ENCODE results near the gene VAV1. TPM values are rescaled to one million over a fixed set of nuclear protein-coding genes. Genes with fewer than 3 reads are reported as not detected.
"Not testable (repeated sequence)": the region's sequence is repeated elsewhere in the genome, so short reads cannot be mapped to it uniquely, and the experiment has no call there.

VAV1 gene
- polyA plus RNA-seq, 3 donors: 1.2 to 1.8 (median 1.5) TPM

- peak in 1 of 11 donors; percentile 51 for DNase-seq (ENCODE audit: extremely low read depth in 1 of 11, low read depth in 9 of 11, low spot score in 4 of 11)
These were observed 20.0 kb upstream of the VAV1 start for GRCh38 chr19:6752256-6753177.

GRCh38 chr19:6753178-6754031 is 19.1 kb upstream of the VAV1 start:
- DNase-seq (ENCODE audit: extremely low read depth in 1 of 11, low read depth in 9 of 11, low spot score in 4 of 11): peak in 1 of 11 donors; percentile 69

- no peak for DNase-seq (ENCODE audit: extremely low read depth in 1 of 11, low read depth in 9 of 11, low spot score in 4 of 11)
These were observed 18.4 kb upstream of the VAV1 start for GRCh38 chr19:6754136-6754535.

- DNase-seq (ENCODE audit: extremely low read depth in 1 of 11, low read depth in 9 of 11, low spot score in 4 of 11): no peak
These were observed 17.6 kb upstream of the VAV1 start for GRCh38 chr19:6754653-6755463.

GRCh38 chr19:6760606-6761005 is 11.9 kb upstream of the VAV1 start:
- no peak for DNase-seq (ENCODE audit: extremely low read depth in 1 of 11, low read depth in 9 of 11, low spot score in 4 of 11)

GRCh38 chr19:6761053-6761676 is 11.3 kb upstream of the VAV1 start:
- no peak for DNase-seq (ENCODE audit: extremely low read depth in 1 of 11, low read depth in 9 of 11, low spot score in 4 of 11)

- DNase-seq (ENCODE audit: extremely low read depth in 1 of 11, low read depth in 9 of 11, low spot score in 4 of 11): not testable (repeated sequence)
These were observed 10.2 kb upstream of the VAV1 start for GRCh38 chr19:6762253-6762797.

GRCh38 chr19:6765738-6766356 is 6.7 kb upstream of the VAV1 start:
- DNase-seq (ENCODE audit: extremely low read depth in 1 of 11, low read depth in 9 of 11, low spot score in 4 of 11): peak in 4 of 11 donors; percentile 59 to 71 (median 62)

- no peak for DNase-seq (ENCODE audit: extremely low read depth in 1 of 11, low read depth in 9 of 11, low spot score in 4 of 11)
These were observed 6.0 kb upstream of the VAV1 start for GRCh38 chr19:6766357-6767080.

GRCh38 chr19:6767081-6767356 is 5.5 kb upstream of the VAV1 start:
- DNase-seq (ENCODE audit: extremely low read depth in 1 of 11, low read depth in 9 of 11, low spot score in 4 of 11): no peak

GRCh38 chr19:6767357-6768235 is 4.9 kb upstream of the VAV1 start, which contains the start of gene SH2D3A:
TSS of gene SH2D3A (minus strand) at chr19:6767435. CDS start at chr19:6763748, 3,687 bp downstream.
- peak in 6 of 11 donors; percentile 50 to 66 (median 51) for DNase-seq (ENCODE audit: extremely low read depth in 1 of 11, low read depth in 9 of 11, low spot score in 4 of 11)

- DNase-seq (ENCODE audit: extremely low read depth in 1 of 11, low read depth in 9 of 11, low spot score in 4 of 11): no peak
These were observed 4.2 kb upstream of the VAV1 start for GRCh38 chr19:6768236-6768785.

- no peak for DNase-seq (ENCODE audit: extremely low read depth in 1 of 11, low read depth in 9 of 11, low spot score in 4 of 11)
These were observed 3.4 kb upstream of the VAV1 start for GRCh38 chr19:6769006-6769619.

- DNase-seq (ENCODE audit: extremely low read depth in 1 of 11, low read depth in 9 of 11, low spot score in 4 of 11): not testable (repeated sequence)
These were observed 870 bp upstream of the VAV1 start for GRCh38 chr19:6771648-6772027.

- no peak for DNase-seq (ENCODE audit: extremely low read depth in 1 of 11, low read depth in 9 of 11, low spot score in 4 of 11)
These were observed 386 bp downstream of the VAV1 start for GRCh38 chr19:6772866-6773322.
